HepG2 (cell line): ENCODE results near the gene CGNL1. TPM values are rescaled to one million over a fixed set of nuclear protein-coding genes. Genes with fewer than 3 reads are reported as not detected.

Experiments
- ATAC-seq: fragments of 200-7000 bp; cut with Tn5 transposase; 3 replicates; pipeline ENCODE4 v1.9.1; 2020; ENCODE audit warnings: mild to moderate bottlenecking, moderate library complexity
- BruUV-seq: library from RNA; stranded (reverse); fragments of 400-500 nt; replicated peaks from 2 replicates; lab custom pipeline; 2021; lab: Mats Ljungman, UMichigan
- CTCF ChIA-PET: fragments of 300-600 bp; formaldehyde crosslinking; extraction: SDS; loops from one replicate; lab custom pipeline; 2021; ENCODE audit warnings: low total read pairs, inconsistent platforms, low intra/inter-chr PET ratio; lab: Yijun Ruan, JAX
- POLR2A ChIA-PET: fragments of 350-600 bp; sonication (Branson Sonifier 250); formaldehyde crosslinking; loops from one replicate; lab custom pipeline; 2020; ENCODE audit warnings: antibody characterized with exemption, inconsistent platforms; lab: Yijun Ruan, JAX
- DNase-seq: peaks from one replicate; pipeline ENCODE4 v3.0.0-alpha.2; 2015; ENCODE audit warnings: low spot score
- FAIRE-seq: peaks from 3 replicates; lab custom pipeline; 2011; peaks lifted over from hg19 to GRCh38; lab: Jason Lieb, UNC
- H2AFZ ChIP-seq: one replicate; pipeline ENCODE4 v1.6.1; 2011; ENCODE audit warnings: low read length, inconsistent platforms
- H3K27ac ChIP-seq: fragments of 300-600 bp; 3 replicates; pipeline ENCODE4 v1.8.0; 2011; ENCODE audit warnings: mixed run types, mild to moderate bottlenecking, mixed read lengths, low read length, inconsistent platforms; ENCODE audit not compliant: insufficient read depth; ENCODE audit errors: extremely low read length
- H3K27me3 ChIP-seq, 2 experiments: fragments of 200-600 bp in 1 of 2; 2 replicates in 1 of 2; 3 replicates in 1 of 2; pipeline versions ENCODE4 v1.6.0 to v1.8.0; 2011; ENCODE audit warnings: low read length in 2 of 2, mild to moderate bottlenecking in 2 of 2, moderate library complexity in 2 of 2, inconsistent platforms in 1 of 2; ENCODE audit not compliant: insufficient read depth in 2 of 2, control insufficient read depth in 1 of 2
- H3K36me3 ChIP-seq, 2 experiments: fragments of 200-600 bp in 1 of 2; replicated peaks in 1 of 2; 2 replicates in 1 of 2; 3 replicates in 1 of 2; pipeline versions ENCODE4 v1.5.1 to v1.8.0; 2011; ENCODE audit warnings: low read length in 2 of 2, inconsistent platforms in 1 of 2; ENCODE audit not compliant: insufficient read depth in 2 of 2, control insufficient read depth in 1 of 2
- H3K4me1 ChIP-seq: 2 replicates; pipeline ENCODE4 v1.5.1; 2012; ENCODE audit warnings: low read length, inconsistent platforms; ENCODE audit not compliant: insufficient read depth
- H3K4me2 ChIP-seq: 2 replicates; pipeline ENCODE4 v1.6.0; 2011; ENCODE audit warnings: low read depth, low read length, inconsistent platforms
- H3K4me3 ChIP-seq, 3 experiments: fragments of 200-600 bp in 1 of 3; sonication (generic), shearing (Covaris generic) in 1 of 3; replicated peaks in 1 of 3; 2 replicates each; pipeline ENCODE4 v1.5.1; 2011 to 2016; ENCODE audit warnings: low read length in 3 of 3, inconsistent platforms in 2 of 3, low read depth in 2 of 3, mild to moderate bottlenecking in 2 of 3, control low read depth in 1 of 3, mixed read lengths in 1 of 3; ENCODE audit not compliant: insufficient read depth in 1 of 3
- H3K79me2 ChIP-seq: one replicate; pipeline ENCODE4 v1.6.1; 2011; ENCODE audit warnings: low read length, inconsistent platforms; ENCODE audit not compliant: insufficient read depth
- H3K9ac ChIP-seq: 2 replicates; pipeline ENCODE4 v1.6.0; 2011; ENCODE audit warnings: mild to moderate bottlenecking, low read depth, low read length, inconsistent platforms; ENCODE audit not compliant: insufficient read depth
- H3K9me3 ChIP-seq: 2 replicates; pipeline ENCODE4 v1.5.1; 2012; ENCODE audit warnings: mild to moderate bottlenecking, low read length
- H4K20me1 ChIP-seq: 2 replicates; pipeline ENCODE4 v1.6.0; 2011; ENCODE audit warnings: inconsistent platforms, mild to moderate bottlenecking, low read length, moderate library complexity; ENCODE audit not compliant: insufficient read depth
- ZNF382 ChIP-seq: sonication (generic); formaldehyde crosslinking; IDR thresholded peaks from 2 replicates; pipeline ENCODE4 v1.5.0; 2020; ENCODE audit warnings: missing genetic modification reagents, mild to moderate bottlenecking, borderline replicate concordance
- ZNF503 ChIP-seq: sonication (generic); formaldehyde crosslinking; IDR thresholded peaks from 2 replicates; pipeline ENCODE4 v1.4.0; 2020; ENCODE audit warnings: missing genetic modification reagents
- ZNF687 ChIP-seq: sonication (generic); formaldehyde crosslinking; IDR thresholded peaks from 2 replicates; pipeline ENCODE4 v1.5.1; 2020; ENCODE audit warnings: mild to moderate bottlenecking, missing genetic modification reagents, moderate library complexity
- WGBS: methylation state at CpG from one replicate; pipeline ENCODE4 v1.1.6; 2017; ENCODE audit warnings: low lambda C conversion rate; 5-methylcytosine and 5-hydroxymethylcytosine counted together
- in situ Hi-C: cut with HindIII; loops from 2 replicates; pipeline ENCODE4 v1.10.0; 2017; ENCODE audit warnings: low pct_unique_long_range_greater_than_20kb; ENCODE audit not compliant: extremely low pct_ligation_motif_present
- intact Hi-C: fragments of 100-400 bp; cut with micrococcal nuclease; formaldehyde crosslinking; loops from one replicate; pipeline ENCODE4 v1.10.0; 2022; ENCODE audit not compliant: unreplicated experiment
- polyA plus RNA-seq, 8 experiments: library from polyadenylated mRNA; depleted of rRNA in 3 of 8; stranded (reverse) in 7 of 8; unstranded in 1 of 8; fragments of >200 nt; fragmentation: Illumina TruSeq in 4 of 8; extraction: Trizol in 4 of 8; gene quantifications; 2 replicates each; pipeline versions ENCODE4 v1.2.1 to v1.2.3, GENCODE V29; 2011 to 2016; ENCODE audit warnings: low read depth in 4 of 8, missing spikeins in 1 of 8, mixed read lengths in 1 of 8; ENCODE audit not compliant: insufficient read depth in 1 of 8
- total RNA-seq, 5 experiments: library from RNA; depleted of rRNA; stranded (reverse); fragments of >200 nt; fragmentation: Illumina TruSeq; extraction: Trizol; gene quantifications; 2 replicates each; pipeline ENCODE4 v1.2.3, GENCODE V29; 2016; ENCODE audit warnings: low read depth in 1 of 5

The CGNL1 gene
- total and polyA plus RNA-seq, 2 of the 13 experiments (the other 11 are each of a cell fraction or from before 2014, with no cell fraction given) = 5.6 to 15.6 TPM

GRCh38 chr15:57421551-57421950 is 45.2 kb downstream of the CGNL1 start:
- Histone ChIP-seq H3K79me2 (peaks cover 7% of the 10 kb centered on the region), H2AFZ (no peak overlapping the region), H3K4me1 (peaks cover 31% of the 10 kb centered on the region), H4K20me1 (no peaks in the 10 kb centered on the region), H3K9ac (no peak overlapping the region), H3K27ac (no peak overlapping the region), H3K9me3 (no peaks in the 10 kb centered on the region), H3K4me3 (no peak overlapping the region), H3K4me2 (no peak overlapping the region), H3K36me3 (no peaks in the 10 kb centered on the region), H3K27me3 (no peaks in the 10 kb centered on the region)
- intact Hi-C loops = no loop called here
- DNase-seq = no peak
- no TSS peak for BruUV-seq
- no peak for FAIRE-seq
- in situ Hi-C loops = no loop called here
- ATAC-seq = peak; percentile 34; the same call in 1 of the 3 replicates
- TF ChIP-seq ZNF503 (no peak), ZNF687 (CRISPR knock-in tag) (peak; percentile 40), ZNF382 (no peak)
- CTCF ChIA-PET = no interaction called here
- WGBS = 90% methylated on average over 6 of the region's 6 CpGs
- POLR2A ChIA-PET = no interaction called here
